Measurements from ENCODE around the gene FREM1.

FREM1 gene

GRCh38 chr9:14686168-14686567 is 224.1 kb downstream of the FREM1 start:
- no peak overlapping the region for H3K27ac Mint-ChIP-seq
- H3K4me3 Mint-ChIP-seq: no peak overlapping the region
- DNase-seq: no peak
- H3K9me3 Mint-ChIP-seq: no peaks in the 10 kb centered on the region
- peaks cover 69% of the 10 kb centered on the region for H3K36me3 Mint-ChIP-seq (ENCODE audit: low read depth)
- peaks cover 26% of the 10 kb centered on the region for H3K4me1 Mint-ChIP-seq (ENCODE audit: low read depth)
- no peaks in the 10 kb centered on the region for H3K27me3 Mint-ChIP-seq
